Body of pancreas (tissue), 4 donors: ENCODE results near the gene PDLIM7. TPM values are rescaled to one million over a fixed set of nuclear protein-coding genes. Genes with fewer than 3 reads are reported as not detected.
"Not testable (repeated sequence)": the region's sequence is repeated elsewhere in the genome, so short reads cannot be mapped to it uniquely, and the experiment has no call there.

Source experiments
- ATAC-seq: fragments of 150-250 bp; one replicate; pipeline ENCODE4 v1.9.1; 2016
- DNase-seq, 4 donors: peaks; one replicate each; pipeline ENCODE4 v3.0.0-alpha.2; 2019
- H3K27ac ChIP-seq, 4 donors: fragments of 200-600 bp; sonication (generic); 1 replicate in 3 of 4; 2 replicates in 1 of 4; pipeline versions ENCODE4 v1.5.1 to v1.6.1; 2016 to 2019; ENCODE audit warnings: mild to moderate bottlenecking in 1 of 4, mixed read lengths in 1 of 4, moderate library complexity in 1 of 4
- H3K27me3 ChIP-seq, 2 donors: fragments of 200-600 bp; sonication (generic); one replicate each; pipeline ENCODE4 v1.6.0; 2016; ENCODE audit warnings: mild to moderate bottlenecking in 1 of 2
- H3K36me3 ChIP-seq, 2 donors: fragments of 200-600 bp; sonication (generic); replicated peaks in 1 of 2; 2 replicates each; pipeline ENCODE4 v1.5.1; 2016; ENCODE audit warnings: low read depth in 2 of 2; ENCODE audit not compliant: insufficient read depth in 1 of 2
- H3K4me1 ChIP-seq: fragments of 200-600 bp; sonication (generic); one replicate; pipeline ENCODE4 v1.6.0; 2016
- H3K4me3 ChIP-seq, 2 donors: fragments of 200-600 bp; sonication (generic); 1 replicate in 1 of 2; 2 replicates in 1 of 2; pipeline ENCODE4 v1.5.1; 2016 to 2019
- H3K9me3 ChIP-seq, 3 donors: fragments of 200-600 bp; sonication (generic); 1 replicate in 2 of 3; 2 replicates in 1 of 3; pipeline ENCODE4 v1.5.1; 2016
- POLR2A ChIP-seq, 3 donors: fragments of 450-650 bp; IDR thresholded peaks; one replicate each; pipeline ENCODE4 v1.6.1; 2016; ENCODE audit warnings: antibody characterized with exemption in 3 of 3, mild to moderate bottlenecking in 2 of 3
- WGBS, 2 donors: methylation state at CpG; one replicate each; pipeline ENCODE4 v1.1.5; 2017; 5-methylcytosine and 5-hydroxymethylcytosine counted together
- intact Hi-C: fragments of 100-400 bp; cut with DNase I; formaldehyde crosslinking; loops from one replicate; pipeline ENCODE4 v1.15.1; 2023
- total RNA-seq, 2 donors: library from RNA; depleted of rRNA; stranded (reverse); fragments of >200 nt; gene quantifications; one replicate each; pipeline ENCODE4 v1.1.0, GENCODE V29; 2016
- TF ChIP-seq, protein P1 (sequence below), 7 experiments: fragments of 450-650 bp in 4 of 7; fragments of 200-600 bp in 3 of 7; sonication (generic) in 3 of 7; IDR thresholded peaks; one replicate each; pipeline ENCODE4 v1.5.1; 2016 to 2019; ENCODE audit warnings: antibody characterized with exemption in 7 of 7

The PDLIM7 gene
- total RNA-seq, 2 donors from 2014 or later: 7.3 to 15.8 TPM

- Histone ChIP-seq H3K9me3 (no peaks in the 10 kb centered on the region), H3K27me3 (no peaks in the 10 kb centered on the region), H3K4me3 (no peak overlapping the region), H3K36me3 (no peaks in the 10 kb centered on the region), H3K4me1 (no peaks in the 10 kb centered on the region), H3K27ac (no peak overlapping the region)
- DNase-seq (no peak), ATAC-seq (no peak)
- TF ChIP-seq, protein P1, sequence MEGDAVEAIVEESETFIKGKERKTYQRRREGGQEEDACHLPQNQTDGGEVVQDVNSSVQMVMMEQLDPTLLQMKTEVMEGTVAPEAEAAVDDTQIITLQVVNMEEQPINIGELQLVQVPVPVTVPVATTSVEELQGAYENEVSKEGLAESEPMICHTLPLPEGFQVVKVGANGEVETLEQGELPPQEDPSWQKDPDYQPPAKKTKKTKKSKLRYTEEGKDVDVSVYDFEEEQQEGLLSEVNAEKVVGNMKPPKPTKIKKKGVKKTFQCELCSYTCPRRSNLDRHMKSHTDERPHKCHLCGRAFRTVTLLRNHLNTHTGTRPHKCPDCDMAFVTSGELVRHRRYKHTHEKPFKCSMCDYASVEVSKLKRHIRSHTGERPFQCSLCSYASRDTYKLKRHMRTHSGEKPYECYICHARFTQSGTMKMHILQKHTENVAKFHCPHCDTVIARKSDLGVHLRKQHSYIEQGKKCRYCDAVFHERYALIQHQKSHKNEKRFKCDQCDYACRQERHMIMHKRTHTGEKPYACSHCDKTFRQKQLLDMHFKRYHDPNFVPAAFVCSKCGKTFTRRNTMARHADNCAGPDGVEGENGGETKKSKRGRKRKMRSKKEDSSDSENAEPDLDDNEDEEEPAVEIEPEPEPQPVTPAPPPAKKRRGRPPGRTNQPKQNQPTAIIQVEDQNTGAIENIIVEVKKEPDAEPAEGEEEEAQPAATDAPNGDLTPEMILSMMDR (IDR thresholded peaks at IDR 0.05): no peak
- no peak for TF ChIP-seq POLR2A (IDR thresholded peaks at IDR 0.05)
- 89 to 93% methylated on average over 2 to 3 of the region's 3 CpGs for WGBS, 2 donors
- intact Hi-C loops: no loop called here
Observed at GRCh38 chr5:177486256-177486655, 11.1 kb downstream of the PDLIM7 start.

- DNase-seq, intact Hi-C loops, H3K9me3 ChIP-seq, H3K4me1 ChIP-seq, H3K4me3 ChIP-seq, H3K36me3 ChIP-seq, H3K27me3 ChIP-seq, H3K27ac ChIP-seq, ATAC-seq: not testable (repeated sequence)
- 56 to 100% methylated on average over 3 of the region's 3 CpGs for WGBS, 2 donors
Observed at GRCh38 chr5:177485753-177486152, 11.7 kb downstream of the PDLIM7 start.

DNA sequence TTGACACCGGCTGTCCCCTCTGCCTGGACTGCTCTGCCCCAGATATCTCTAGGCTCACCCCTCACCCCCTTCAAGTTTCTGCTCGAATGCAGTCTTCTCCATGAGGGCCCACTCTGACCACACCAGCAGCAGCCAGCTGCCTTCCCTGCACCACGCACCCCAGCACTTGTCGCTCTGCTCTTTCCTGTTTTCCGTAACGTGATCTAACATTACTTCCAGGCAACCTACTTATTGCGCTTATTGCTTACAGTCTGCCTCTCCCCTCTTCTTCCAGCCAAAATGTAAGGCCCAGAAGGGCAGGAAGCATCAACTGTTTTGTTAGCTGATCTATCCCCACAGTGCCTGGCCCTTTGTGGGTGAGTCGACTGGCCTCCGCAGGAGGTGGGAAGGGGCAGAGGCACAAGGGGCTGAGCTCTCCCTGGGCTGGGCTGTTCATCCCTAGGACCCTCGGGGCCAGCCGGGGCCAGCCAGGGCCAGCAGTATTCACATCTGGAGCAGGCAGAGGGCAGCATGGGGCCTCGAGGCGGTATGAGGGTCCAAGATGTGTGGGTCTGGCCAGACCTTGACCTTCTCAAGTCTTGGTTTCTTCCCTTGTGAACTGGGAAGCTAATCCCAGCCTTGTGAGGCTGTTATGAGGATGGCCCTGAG is 12.4 kb downstream of the PDLIM7 start:
- Histone ChIP-seq H3K9me3 (no peaks in the 10 kb centered on the region), H3K27me3 (no peaks in the 10 kb centered on the region), H3K4me3 (no peak overlapping the region), H3K36me3 (no peaks in the 10 kb centered on the region), H3K4me1 (no peaks in the 10 kb centered on the region), H3K27ac (no peak overlapping the region)
- DNase-seq (no peak), ATAC-seq (no peak)
- no peak for TF ChIP-seq POLR2A (IDR thresholded peaks at IDR 0.05)
- WGBS, 2 donors: 69 to 80% methylated on average over 9 to 13 of the region's 13 CpGs
- intact Hi-C loops: no loop called here

GRCh38 chr5:177483994-177484901 is 13.2 kb downstream of the PDLIM7 start:
- H3K27me3 ChIP-seq: no peaks in the 10 kb centered on the region
- ATAC-seq: no peak
- no peak for TF ChIP-seq POLR2A (IDR thresholded peaks at IDR 0.05)
- TF ChIP-seq, protein P1 (IDR thresholded peaks at IDR 0.05): no peak
- 88 to 89% methylated on average over 20 to 22 of the region's 22 CpGs for WGBS, 2 donors
- no peak overlapping the region for H3K4me3 ChIP-seq
- no peaks in the 10 kb centered on the region for H3K36me3 ChIP-seq
- no peak for DNase-seq
- no peaks in the 10 kb centered on the region for H3K9me3 ChIP-seq
- intact Hi-C loops: no loop called here
- H3K27ac ChIP-seq: no peak overlapping the region
- peaks cover 7% of the 10 kb centered on the region for H3K4me1 ChIP-seq

- Histone ChIP-seq H3K4me1 (peaks cover 15% of the 10 kb centered on the region), H3K27ac (no peak overlapping the region), H3K36me3 (no peaks in the 10 kb centered on the region), H3K4me3 (no peak overlapping the region), H3K27me3 (no peaks in the 10 kb centered on the region), H3K9me3 (no peaks in the 10 kb centered on the region)
- intact Hi-C loops: no loop called here
- TF ChIP-seq, protein P1 (IDR thresholded peaks at IDR 0.05): no peak
- TF ChIP-seq POLR2A (IDR thresholded peaks at IDR 0.05): no peak
- WGBS, 2 donors: 96 to 100% methylated on average over 8 to 9 of the region's 9 CpGs
- DNase-seq (no peak), ATAC-seq (no peak)
Observed at GRCh38 chr5:177483042-177483441, 14.4 kb downstream of the PDLIM7 start.
